K562 (cell line): ENCODE data around the gene MEIS2. TPM values are rescaled to one million over a fixed set of nuclear protein-coding genes. Genes with fewer than 3 reads are reported as not detected.

ENCODE experiments used
- ATAC-seq: fragments of 200-7000 bp; cut with Tn5 transposase; 3 replicates; pipeline ENCODE4 v1.9.1; 2020; ENCODE audit warnings: moderate library complexity
- BruUV-seq: library from RNA; stranded (reverse); fragments of 400-500 nt; replicated peaks from 2 replicates; lab custom pipeline; 2021; lab: Mats Ljungman, UMichigan
- CTCF ChIA-PET: fragments of 300-600 bp; formaldehyde crosslinking; extraction: SDS; loops from one replicate; lab custom pipeline; 2021; ENCODE audit warnings: low intra/inter-chr PET ratio; lab: Yijun Ruan, JAX
- POLR2A ChIA-PET: fragments of 300-600, 350-650 bp; sonication (Branson Sonifier 250); formaldehyde crosslinking; extraction: SDS; loops from one replicate; lab custom pipeline; 2021; ENCODE audit warnings: antibody characterized with exemption, inconsistent platforms; lab: Yijun Ruan, JAX
- DNase-seq, 4 experiments: peaks; one replicate each; pipeline versions ENCODE4 v3.0.0 to v3.0.0-alpha.2; 2011 to 2018; ENCODE audit warnings: low spot score in 3 of 4, mixed read lengths in 3 of 4; ENCODE audit errors: extremely low read depth in 1 of 4
- FAIRE-seq: peaks from 2 replicates; lab custom pipeline; 2011; peaks lifted over from hg19 to GRCh38; lab: Jason Lieb, UNC
- H2AFZ ChIP-seq: 2 replicates; pipeline ENCODE4 v1.6.0; 2011; ENCODE audit warnings: low read depth, low read length, control low read depth, inconsistent platforms
- H3K27ac ChIP-seq: fragments of 200-600 bp; 3 replicates; pipeline ENCODE4 v1.8.0; 2011; ENCODE audit warnings: low read depth, mild to moderate bottlenecking, control low read depth, inconsistent platforms, low read length, moderate library complexity, mixed read lengths; ENCODE audit errors: extremely low read depth
- H3K27me3 ChIP-seq, 2 experiments: fragments of 300-600 bp in 1 of 2; 2 replicates in 1 of 2; 3 replicates in 1 of 2; pipeline versions ENCODE4 v1.6.0 to v1.8.0; 2011; ENCODE audit warnings: inconsistent platforms in 2 of 2, low read length in 2 of 2, mild to moderate bottlenecking in 1 of 2, mixed read lengths in 1 of 2, moderate library complexity in 1 of 2; ENCODE audit not compliant: control insufficient read depth in 2 of 2, insufficient read depth in 2 of 2
- H3K36me3 ChIP-seq: fragments of 300-600 bp; 3 replicates; pipeline ENCODE4 v1.8.0; 2011; ENCODE audit warnings: mild to moderate bottlenecking, low read length, inconsistent platforms; ENCODE audit not compliant: control insufficient read depth, insufficient read depth
- H3K4me1 ChIP-seq, 2 experiments: fragments of 200-600 bp in 1 of 2; replicated peaks in 1 of 2; 2 replicates in 1 of 2; 3 replicates in 1 of 2; pipeline versions ENCODE4 v1.5.1 to v1.8.0; 2011; ENCODE audit warnings: inconsistent platforms in 2 of 2, low read length in 2 of 2, mild to moderate bottlenecking in 1 of 2, mixed read lengths in 1 of 2, moderate library complexity in 1 of 2; ENCODE audit not compliant: control insufficient read depth in 2 of 2, insufficient read depth in 2 of 2
- H3K4me2 ChIP-seq: 2 replicates; pipeline ENCODE4 v1.6.1; 2011; ENCODE audit warnings: low read length, control low read depth, inconsistent platforms, mixed read lengths; ENCODE audit not compliant: insufficient read depth
- H3K4me3 ChIP-seq: fragments of 200-600 bp; sonication (generic), shearing (Covaris generic); 2 replicates; pipeline ENCODE4 v1.5.1; 2016; ENCODE audit warnings: control low read depth, inconsistent platforms
- H3K79me2 ChIP-seq: fragments of 200-600 bp; 3 replicates; pipeline ENCODE4 v1.8.0; 2011; ENCODE audit warnings: low read length, inconsistent platforms; ENCODE audit not compliant: control insufficient read depth, insufficient read depth
- H3K9ac ChIP-seq, 2 experiments: 2 replicates each; pipeline versions ENCODE4 v1.6.0 to v1.6.1; 2011; ENCODE audit warnings: low read depth in 2 of 2, low read length in 2 of 2, control low read depth in 1 of 2, inconsistent platforms in 1 of 2, mild to moderate bottlenecking in 1 of 2, mixed read lengths in 1 of 2; ENCODE audit not compliant: insufficient read depth in 1 of 2
- H3K9me1 ChIP-seq: one replicate; pipeline ENCODE4 v1.6.0; 2011; ENCODE audit warnings: inconsistent platforms, mild to moderate bottlenecking, low read length, moderate library complexity; ENCODE audit not compliant: control insufficient read depth, insufficient read depth
- H3K9me3 ChIP-seq: replicated peaks from 2 replicates; pipeline ENCODE4 v1.5.1; 2011; ENCODE audit warnings: low read depth, low read length, inconsistent platforms; ENCODE audit not compliant: control insufficient read depth, insufficient read depth
- H4K20me1 ChIP-seq: replicated peaks from 2 replicates; pipeline ENCODE4 v1.6.1; 2011; ENCODE audit warnings: low read length, inconsistent platforms, mixed read lengths; ENCODE audit not compliant: control insufficient read depth, insufficient read depth
- IRF2 ChIP-seq: sonication (generic); formaldehyde crosslinking; IDR thresholded peaks from 2 replicates; pipeline ENCODE4 v1.8.1; 2022; ENCODE audit warnings: mild to moderate bottlenecking, missing genetic modification reagents
- MXI1 ChIP-seq: IDR thresholded peaks from 2 replicates; pipeline ENCODE4 v1.6.1; 2011; ENCODE audit warnings: low read depth, mild to moderate bottlenecking, improper control_type of control experiment, low read length
- POLR2A ChIP-seq: fragments of 450-650 bp; conservative IDR thresholded peaks from 2 replicates; pipeline ENCODE4 v1.6.1; 2016
- XRCC3 ChIP-seq: fragments of 450-650 bp; IDR thresholded peaks from 2 replicates; pipeline ENCODE4 v1.6.1; 2017; ENCODE audit warnings: mild to moderate bottlenecking, moderate library complexity
- ZNF449 ChIP-seq: fragments of 250-450 bp; sonication (Bioruptor Pico); IDR thresholded peaks from 2 replicates; pipeline ENCODE4 v1.8.0; 2022; ENCODE audit warnings: moderate library complexity, mild to moderate bottlenecking, inconsistent platforms
- ZNF696 ChIP-seq: fragments of 250-450 bp; sonication (Bioruptor Pico); conservative IDR thresholded peaks from 2 replicates; pipeline ENCODE4 v1.4.0; 2020; ENCODE audit warnings: mild to moderate bottlenecking, moderate library complexity
- in situ Hi-C: fragments of 300-500 bp; cut with MboI; formaldehyde crosslinking; loops from 4 replicates; pipeline ENCODE4 v1.15.0; 2018; ENCODE audit warnings: inconsistent platforms, mixed read lengths
- intact Hi-C: fragments of 100-400 bp; cut with micrococcal nuclease; formaldehyde crosslinking; loops from 2 replicates; pipeline ENCODE4 v1.14.2; 2022
- polyA plus RNA-seq, 8 experiments: library from polyadenylated mRNA; depleted of rRNA in 4 of 8; stranded (reverse) in 5 of 8; unstranded in 3 of 8; fragments of >200 nt; fragmentation: Nextera tagmentation in 2 of 8; fragmentation: Illumina TruSeq in 1 of 8; extraction: Ambion mirVana in 2 of 8; extraction: Trizol in 1 of 8; gene quantifications; 2 replicates each; pipeline versions ENCODE4 v1.2.1 to v1.2.3, GENCODE V29; 2011 to 2014; ENCODE audit warnings: inconsistent platforms in 1 of 8, missing spikeins in 1 of 8
- total RNA-seq, 7 experiments: library from RNA; depleted of rRNA in 6 of 7; stranded (reverse); fragments of >200 nt in 6 of 7; fragmentation: Illumina TruSeq in 2 of 7; extraction: Trizol in 2 of 7; gene quantifications; 2 replicates each; pipeline versions ENCODE4 v1.2.1 to v1.2.3, GENCODE V29; 2011 to 2021; ENCODE audit warnings: low replicate concordance in 1 of 7
- TF ChIP-seq, protein P1 (sequence below): sonication (generic); formaldehyde crosslinking; IDR thresholded peaks from 2 replicates; pipeline ENCODE4 v1.9.0; 2022; ENCODE audit warnings: mild to moderate bottlenecking, missing genetic modification reagents

The MEIS2 gene
- total and polyA plus RNA-seq, 9 of the 15 experiments (the other 6 are each of a cell fraction or from before 2014, with no cell fraction given): 7.5 to 64.2 (median 22.3) TPM

DNA sequence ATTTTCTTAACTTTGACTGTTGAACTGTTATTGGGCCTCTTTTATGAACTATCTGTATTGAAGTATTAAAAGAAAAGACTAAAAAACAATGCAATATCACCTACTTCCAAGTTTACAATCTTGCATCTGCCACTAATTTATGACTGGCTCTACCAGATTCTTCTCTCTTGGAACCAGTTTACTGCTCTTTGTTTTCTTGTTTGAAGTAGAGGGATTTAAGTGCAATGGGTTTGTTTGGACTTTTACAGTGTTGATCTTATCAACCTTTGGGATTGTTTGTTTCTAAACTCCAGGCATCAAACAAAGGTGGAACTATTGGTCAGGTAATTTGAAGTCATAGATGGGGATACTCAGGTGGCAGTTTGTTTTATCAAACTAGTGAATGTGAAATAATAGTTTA is 43.0 kb upstream of the MEIS2 start:
- intact Hi-C loops (no loop called here), in situ Hi-C loops (loop anchor here (25.0 kb wide), 1 partner anchor 1856 kb away; no protein-coding TSS in a partner anchor)
- Histone ChIP-seq H2AFZ (no peak overlapping the region), H3K9me1 (no peaks in the 10 kb centered on the region), H3K27me3 (no peaks in the 10 kb centered on the region; a peak in 1 of 5 replicates), H3K79me2 (no peaks in the 10 kb centered on the region), H3K36me3 (no peaks in the 10 kb centered on the region), H4K20me1 (no peaks in the 10 kb centered on the region), H3K27ac (no peak overlapping the region), H3K4me2 (no peak overlapping the region), H3K9me3 (no peaks in the 10 kb centered on the region), H3K4me3 (no peak overlapping the region), H3K4me1 (no peaks in the 10 kb centered on the region), H3K9ac (no peak overlapping the region)
- no peak for DNase-seq
- no TSS peak for BruUV-seq
- TF ChIP-seq MXI1 (no peak), ZNF696 (no peak), ZNF449 (CRISPR knock-in tag) (no peak), IRF2 (CRISPR knock-in tag) (no peak), POLR2A (no peak), XRCC3 (no peak)
- TF ChIP-seq, protein P1, sequence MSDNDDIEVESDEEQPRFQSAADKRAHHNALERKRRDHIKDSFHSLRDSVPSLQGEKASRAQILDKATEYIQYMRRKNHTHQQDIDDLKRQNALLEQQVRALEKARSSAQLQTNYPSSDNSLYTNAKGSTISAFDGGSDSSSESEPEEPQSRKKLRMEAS (CRISPR knock-in tag): no peak
- ATAC-seq: no peak
- FAIRE-seq: no peak
- POLR2A ChIA-PET: no interaction called here
- CTCF ChIA-PET: no interaction called here
